HEK293 (cell line): Measurements from ENCODE around the gene CDC42EP5.

ENCODE experiments used
- ATF2 ChIP-seq: fragments of 450-650 bp; formaldehyde crosslinking; IDR thresholded peaks from 2 replicates; pipeline ENCODE4 v1.5.1; 2016; ENCODE audit warnings: missing biosample characterization, missing genetic modification characterization, low read depth
- HOXD13 ChIP-seq: sonication (generic); formaldehyde crosslinking; IDR thresholded peaks from 2 replicates; pipeline ENCODE4 v1.8.0; 2022; ENCODE audit warnings: missing genetic modification reagents, borderline replicate concordance
- REPIN1 ChIP-seq: fragments of 450-650 bp; formaldehyde crosslinking; IDR thresholded peaks from 2 replicates; pipeline ENCODE4 v1.5.1; 2017; ENCODE audit warnings: missing biosample characterization, missing genetic modification characterization, low read depth
- REST ChIP-seq: fragments of 450-650 bp; formaldehyde crosslinking; IDR thresholded peaks from 2 replicates; pipeline ENCODE4 v1.5.1; 2016; ENCODE audit warnings: missing biosample characterization, missing genetic modification characterization
- SALL2 ChIP-seq: fragments of 450-650 bp; formaldehyde crosslinking; IDR thresholded peaks from 2 replicates; pipeline ENCODE4 v1.5.0; 2017; ENCODE audit warnings: missing biosample characterization, mild to moderate bottlenecking, missing genetic modification characterization, borderline replicate concordance
- SP2 ChIP-seq: fragments of 450-650 bp; formaldehyde crosslinking; IDR thresholded peaks from 2 replicates; pipeline ENCODE4 v1.5.1; 2016; ENCODE audit warnings: missing biosample characterization, missing genetic modification characterization
- SP3 ChIP-seq: fragments of 450-650 bp; formaldehyde crosslinking; IDR thresholded peaks from 2 replicates; pipeline ENCODE4 v1.5.1; 2016; ENCODE audit warnings: missing biosample characterization, missing genetic modification characterization
- SP7 ChIP-seq: fragments of 450-650 bp; formaldehyde crosslinking; IDR thresholded peaks from 2 replicates; pipeline ENCODE4 v1.5.1; 2016; ENCODE audit warnings: missing biosample characterization, missing genetic modification characterization
- ZBTB10 ChIP-seq: fragments of 450-650 bp; formaldehyde crosslinking; IDR thresholded peaks from 2 replicates; pipeline ENCODE4 v1.5.1; 2016; ENCODE audit warnings: missing biosample characterization, missing genetic modification characterization
- ZEB2 ChIP-seq: fragments of 450-650 bp; formaldehyde crosslinking; IDR thresholded peaks from 2 replicates; pipeline ENCODE4 v1.5.1; 2016; ENCODE audit warnings: missing biosample characterization, missing genetic modification characterization
- ZFP37 ChIP-seq: fragments of 450-650 bp; formaldehyde crosslinking; IDR thresholded peaks from 2 replicates; pipeline ENCODE4 v1.5.1; 2016; ENCODE audit warnings: missing biosample characterization, missing genetic modification characterization
- ZNF138 ChIP-seq: fragments of 450-650 bp; formaldehyde crosslinking; IDR thresholded peaks from 2 replicates; pipeline ENCODE4 v1.5.1; 2016; ENCODE audit warnings: missing biosample characterization, missing genetic modification characterization, borderline replicate concordance
- ZNF18 ChIP-seq: fragments of 450-650 bp; formaldehyde crosslinking; IDR thresholded peaks from 2 replicates; pipeline ENCODE4 v1.5.1; 2016; ENCODE audit warnings: missing biosample characterization, missing genetic modification characterization
- ZNF184 ChIP-seq: fragments of 450-650 bp; IDR thresholded peaks from 2 replicates; pipeline ENCODE4 v1.5.1; 2018; ENCODE audit warnings: missing biosample characterization, mild to moderate bottlenecking, missing genetic modification characterization
- ZNF302 ChIP-seq: fragments of 450-650 bp; formaldehyde crosslinking; IDR thresholded peaks from 2 replicates; pipeline ENCODE4 v1.5.1; 2016; ENCODE audit warnings: missing biosample characterization, missing genetic modification characterization, low read depth
- ZNF311 ChIP-seq: fragments of 450-650 bp; formaldehyde crosslinking; IDR thresholded peaks from 2 replicates; pipeline ENCODE4 v1.5.1; 2017; ENCODE audit warnings: missing biosample characterization, missing genetic modification characterization, borderline replicate concordance
- ZNF335 ChIP-seq: fragments of 450-650 bp; formaldehyde crosslinking; conservative IDR thresholded peaks from 2 replicates; pipeline ENCODE4 v1.5.1; 2016; ENCODE audit warnings: missing biosample characterization, missing genetic modification characterization
- ZNF362 ChIP-seq: fragments of 450-650 bp; formaldehyde crosslinking; IDR thresholded peaks from 2 replicates; pipeline ENCODE4 v1.5.1; 2016; ENCODE audit warnings: missing biosample characterization, missing genetic modification characterization
- ZNF394 ChIP-seq: fragments of 450-650 bp; formaldehyde crosslinking; IDR thresholded peaks from 2 replicates; pipeline ENCODE4 v1.5.1; 2016; ENCODE audit warnings: missing biosample characterization, missing genetic modification characterization, mild to moderate bottlenecking, moderate library complexity, borderline replicate concordance
- ZNF521 ChIP-seq: fragments of 450-650 bp; formaldehyde crosslinking; IDR thresholded peaks from 2 replicates; pipeline ENCODE4 v1.5.1; 2017; ENCODE audit warnings: missing biosample characterization, mild to moderate bottlenecking, missing genetic modification characterization
- ZNF580 ChIP-seq: fragments of 450-650 bp; formaldehyde crosslinking; IDR thresholded peaks from 2 replicates; pipeline ENCODE4 v1.5.1; 2016; ENCODE audit warnings: missing biosample characterization, missing genetic modification characterization
- ZNF621 ChIP-seq: fragments of 450-650 bp; formaldehyde crosslinking; IDR thresholded peaks from 2 replicates; pipeline ENCODE4 v1.5.1; 2017; ENCODE audit warnings: missing biosample characterization, missing genetic modification characterization
- ZNF677 ChIP-seq: fragments of 450-650 bp; IDR thresholded peaks from 2 replicates; pipeline ENCODE4 v1.5.0; 2018; ENCODE audit warnings: missing biosample characterization, mild to moderate bottlenecking, missing genetic modification characterization, moderate library complexity
- ZNF76 ChIP-seq: fragments of 450-650 bp; formaldehyde crosslinking; IDR thresholded peaks from 2 replicates; pipeline ENCODE4; 2016; ENCODE audit warnings: low read depth, missing biosample characterization, missing genetic modification characterization, borderline replicate concordance
- ZSCAN5A ChIP-seq: fragments of 450-650 bp; formaldehyde crosslinking; IDR thresholded peaks from 2 replicates; pipeline ENCODE4 v1.5.1; 2016; ENCODE audit warnings: missing biosample characterization, missing genetic modification characterization
- ZXDB ChIP-seq: fragments of 450-650 bp; formaldehyde crosslinking; IDR thresholded peaks from 2 replicates; pipeline ENCODE4 v1.5.1; 2016; ENCODE audit warnings: missing biosample characterization, missing genetic modification characterization

Gene CDC42EP5

GRCh38 chr19:54448774-54449700 is 24.1 kb downstream of the CDC42EP5 start, which contains the start of gene LENG8 (continued):
- peak; percentile 4; the same call in 1 of the 2 replicates for TF ChIP-seq ZNF138 (tag by site-specific recombination)
- TF ChIP-seq SALL2 (tag by site-specific recombination): no peak
- 0 out of 2 replicates have a peak, but pooled peaks have one; percentile 25 for TF ChIP-seq ZBTB10
- TF ChIP-seq ZEB2: peak; percentile 46; the same call in 1 of the 2 replicates
- TF ChIP-seq ZFP37 (tag by site-specific recombination): peak; percentile 58; the same call in 1 of the 2 replicates
- TF ChIP-seq ZNF76: peak; percentile 18; the same call in 1 of the 2 replicates
- peak; percentile 99 for TF ChIP-seq ZNF394
- TF ChIP-seq SP7 (tag by site-specific recombination): peak; percentile 79
- TF ChIP-seq ZSCAN5A: peak; percentile 51; the same call in 1 of the 2 replicates
- peak; percentile 98 for TF ChIP-seq ZXDB (tag by site-specific recombination)
- peak; percentile 95 for TF ChIP-seq ZNF335 (tag by site-specific recombination)
- peak; percentile 95 for TF ChIP-seq SP2
- TF ChIP-seq ZNF521 (tag by site-specific recombination): no peak
- TF ChIP-seq REST (tag by site-specific recombination): no peak
- peak; percentile 94 for TF ChIP-seq ZNF362 (tag by site-specific recombination)
- TF ChIP-seq ZNF580 (tag by site-specific recombination): peak; percentile 81
- no peak for TF ChIP-seq ZNF677 (tag by site-specific recombination)
- no peak for TF ChIP-seq ZNF184 (tag by site-specific recombination)
- peak; percentile 81 for TF ChIP-seq ATF2 (tag by site-specific recombination)
- TF ChIP-seq REPIN1 (tag by site-specific recombination): peak; percentile 57; the same call in 1 of the 2 replicates
- TF ChIP-seq ZNF302: no peak
- no peak for TF ChIP-seq HOXD13 (CRISPR knock-in tag)
- peak; percentile 88 for TF ChIP-seq SP3
- no peak for TF ChIP-seq ZNF621
- TF ChIP-seq ZNF311 (tag by site-specific recombination): no peak
- TF ChIP-seq ZNF18 (tag by site-specific recombination): no peak
